ENCODE measurements around the gene PLPPR1. TPM values are rescaled to one million over a fixed set of nuclear protein-coding genes. Genes with fewer than 3 reads are reported as not detected.

PLPPR1 gene
- total and polyA plus RNA-seq, 2 donors (not counting 3 experiments of a cell fraction or from before 2014, with no cell fraction given): 0.18 to 0.50 TPM

DNA sequence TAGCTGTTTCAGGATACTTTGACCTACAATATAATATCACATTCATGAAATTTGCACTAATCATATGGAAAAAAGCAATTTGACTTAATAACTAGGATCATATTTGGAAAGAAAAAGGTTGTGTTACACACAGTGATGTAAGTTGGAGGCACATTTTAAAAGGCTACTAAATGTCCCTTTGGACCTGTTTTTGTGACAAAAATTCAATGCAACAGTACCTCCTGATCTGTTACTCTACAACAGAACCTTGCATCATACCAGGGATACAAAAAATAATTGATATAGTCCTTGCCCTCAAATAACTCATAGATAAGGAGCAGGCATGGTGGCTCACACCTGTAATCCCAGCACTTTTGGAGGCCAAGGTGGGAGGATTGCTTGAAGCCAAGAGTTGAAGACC, 289.2 kb downstream of the PLPPR1 start:
- Histone ChIP-seq H3K9ac (replicated peaks; ENCODE audit: extremely low read depth, insufficient read depth, low read length) (no peak overlapping the region), H2AFZ (ENCODE audit: low read depth, low read length) (no peak overlapping the region), H3K9me1 (replicated peaks; ENCODE audit: control insufficient read depth, extremely low read depth, insufficient read depth, low read length) (no peaks in the 10 kb centered on the region), H3K27ac (ENCODE audit: insufficient read depth, low read depth, low read length) (no peak overlapping the region), H3K4me1 (ENCODE audit: control insufficient read depth, extremely low read depth, insufficient read depth, low read length) (no peaks in the 10 kb centered on the region), H3K79me2 (ENCODE audit: control insufficient read depth, insufficient read depth, low read length) (no peaks in the 10 kb centered on the region), H3K4me3 (replicated peaks in 1 of 3; ENCODE audit: insufficient read depth in 1 of 3, low read depth in 1 of 3, low read length in 3 of 3) (no peak overlapping the region), H3K36me3 (ENCODE audit: control insufficient read depth in 2 of 2, extremely low read depth in 1 of 2, insufficient read depth in 2 of 2, low read length in 2 of 2) (no peaks in the 10 kb centered on the region), H3K9me3 (replicated peaks; ENCODE audit: control insufficient read depth, insufficient read depth, low read length) (no peaks in the 10 kb centered on the region), H4K20me1 (replicated peaks; ENCODE audit: control insufficient read depth, extremely low read depth, insufficient read depth, low read length) (no peaks in the 10 kb centered on the region), H3K27me3 (ENCODE audit: control insufficient read depth in 2 of 2, insufficient read depth in 2 of 2, low read length in 2 of 2) (peaks cover 0 to 4% of the 10 kb centered on the region in 2 experiments), H3K4me2 (ENCODE audit: insufficient read depth, low read length) (no peak overlapping the region)
- DNase-seq (ENCODE audit: low read depth, low spot score): no peak
- intact Hi-C loops (cut with micrococcal nuclease): no loop called here
- TF ChIP-seq MYC (IDR thresholded peaks at IDR 0.05; ENCODE audit: low read depth, low read length) (no peak), EZH2 (IDR thresholded peaks at IDR 0.05; ENCODE audit: borderline replicate concordance, low read depth, low read length, severe bottlenecking) (no peak), POLR2A (IDR thresholded peaks at IDR 0.05; ENCODE audit: low read depth, low read length) (no peak), FOS (IDR thresholded peaks at IDR 0.05; ENCODE audit: borderline replicate concordance, insufficient read depth, low read length) (no peak), POLR2AphosphoS5 (IDR thresholded peaks at IDR 0.05; ENCODE audit: insufficient read depth, low read depth, low read length) (no peak), JUN (IDR thresholded peaks at IDR 0.05; ENCODE audit: borderline replicate concordance, insufficient read depth, insufficient read length, low read depth) (no peak), GATA2 (IDR thresholded peaks at IDR 0.05; ENCODE audit: insufficient read depth, insufficient read length, low read depth, low read length) (no peak)
- TF ChIP-seq, protein P1, sequence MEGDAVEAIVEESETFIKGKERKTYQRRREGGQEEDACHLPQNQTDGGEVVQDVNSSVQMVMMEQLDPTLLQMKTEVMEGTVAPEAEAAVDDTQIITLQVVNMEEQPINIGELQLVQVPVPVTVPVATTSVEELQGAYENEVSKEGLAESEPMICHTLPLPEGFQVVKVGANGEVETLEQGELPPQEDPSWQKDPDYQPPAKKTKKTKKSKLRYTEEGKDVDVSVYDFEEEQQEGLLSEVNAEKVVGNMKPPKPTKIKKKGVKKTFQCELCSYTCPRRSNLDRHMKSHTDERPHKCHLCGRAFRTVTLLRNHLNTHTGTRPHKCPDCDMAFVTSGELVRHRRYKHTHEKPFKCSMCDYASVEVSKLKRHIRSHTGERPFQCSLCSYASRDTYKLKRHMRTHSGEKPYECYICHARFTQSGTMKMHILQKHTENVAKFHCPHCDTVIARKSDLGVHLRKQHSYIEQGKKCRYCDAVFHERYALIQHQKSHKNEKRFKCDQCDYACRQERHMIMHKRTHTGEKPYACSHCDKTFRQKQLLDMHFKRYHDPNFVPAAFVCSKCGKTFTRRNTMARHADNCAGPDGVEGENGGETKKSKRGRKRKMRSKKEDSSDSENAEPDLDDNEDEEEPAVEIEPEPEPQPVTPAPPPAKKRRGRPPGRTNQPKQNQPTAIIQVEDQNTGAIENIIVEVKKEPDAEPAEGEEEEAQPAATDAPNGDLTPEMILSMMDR (IDR thresholded peaks at IDR 0.05; ENCODE audit: extremely low read depth in 1 of 2, insufficient read depth in 1 of 2, low read depth in 1 of 2, low read length in 2 of 2): no peak
- TF ChIP-seq, protein P2, sequence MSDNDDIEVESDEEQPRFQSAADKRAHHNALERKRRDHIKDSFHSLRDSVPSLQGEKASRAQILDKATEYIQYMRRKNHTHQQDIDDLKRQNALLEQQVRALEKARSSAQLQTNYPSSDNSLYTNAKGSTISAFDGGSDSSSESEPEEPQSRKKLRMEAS (IDR thresholded peaks at IDR 0.05; ENCODE audit: insufficient read depth, insufficient read length): no peak
- ChIA-PET CTCF (no interaction called here), POLR2A (no interaction called here)
- dilution Hi-C loops (cut with MboI; ENCODE audit: extremely low pct_ligation_motif_present, low sequenced_read_pairs): no loop called here
- FAIRE-seq: no peak
- BruUV-seq (replicated peaks): no TSS peak
